ENCODE results near the gene ZNF135.

The ZNF135 gene

DNA sequence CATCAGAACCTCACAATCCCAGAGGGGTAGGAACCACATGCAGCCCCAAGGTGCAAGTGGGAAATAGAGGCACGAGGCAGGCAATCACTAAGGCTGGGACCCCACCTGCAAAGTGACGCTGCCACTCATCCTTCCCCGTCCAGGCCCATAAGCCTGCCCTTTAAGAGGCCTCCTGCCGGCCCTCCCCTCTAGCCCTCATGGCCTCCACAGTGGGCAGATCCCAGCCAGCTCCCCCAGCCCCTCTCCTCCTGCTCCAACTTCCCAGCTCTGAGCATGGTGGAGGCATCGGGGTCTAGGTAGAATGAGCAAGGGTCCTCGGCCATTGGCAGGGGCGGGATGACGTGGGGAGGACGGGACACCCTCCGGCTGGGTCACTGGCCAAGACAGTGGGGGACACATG lies 36.2 kb downstream of the ZNF135 start:
- Mint-ChIP-seq H3K4me3 (no peak overlapping the region), H3K27ac (no peak overlapping the region), H3K4me1 (ENCODE audit: low read depth) (peaks cover 5% of the 10 kb centered on the region), H3K27me3 (ENCODE audit: low read depth) (no peaks in the 10 kb centered on the region), H3K9me3 (peaks cover 47% of the 10 kb centered on the region), H3K36me3 (ENCODE audit: low read depth) (peaks cover 12% of the 10 kb centered on the region)

GRCh38 chr19:58096884-58097283 lies 37.8 kb downstream of the ZNF135 start:
- Mint-ChIP-seq H3K27ac (no peak overlapping the region), H3K36me3 (ENCODE audit: low read depth) (peaks cover 12% of the 10 kb centered on the region), H3K27me3 (ENCODE audit: low read depth) (no peaks in the 10 kb centered on the region), H3K9me3 (peaks cover 50% of the 10 kb centered on the region), H3K4me3 (peak overlapping the region; percentile 56), H3K4me1 (ENCODE audit: low read depth) (peaks cover 5% of the 10 kb centered on the region)

DNA sequence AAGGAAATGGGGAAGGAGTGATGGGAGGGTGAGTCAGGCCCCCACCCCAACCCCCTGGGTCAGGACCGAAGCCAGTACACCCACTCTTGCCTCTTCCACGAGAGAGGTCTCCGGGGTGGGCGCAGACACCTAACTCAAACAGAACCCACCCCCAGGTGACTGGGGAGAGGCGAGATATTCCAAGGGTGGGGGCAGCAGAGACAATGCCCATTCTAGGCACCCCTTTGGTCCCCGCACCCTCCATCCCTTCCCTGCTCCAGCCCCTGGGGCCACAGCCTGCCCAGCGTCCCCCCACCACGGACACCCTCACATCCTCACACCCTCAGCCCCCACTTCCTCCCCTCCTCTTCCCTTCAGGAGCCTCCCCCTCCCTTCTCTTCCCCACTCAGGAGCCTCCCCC lies 38.3 kb downstream of the ZNF135 start:
- peaks cover 12% of the 10 kb centered on the region for H3K36me3 Mint-ChIP-seq (ENCODE audit: low read depth)
- H3K9me3 Mint-ChIP-seq = peaks cover 50% of the 10 kb centered on the region
- H3K27ac Mint-ChIP-seq = peak overlapping the region; percentile 49
- peak overlapping the region; percentile 56 for H3K4me3 Mint-ChIP-seq
- no peaks in the 10 kb centered on the region for H3K27me3 Mint-ChIP-seq (ENCODE audit: low read depth)
- H3K4me1 Mint-ChIP-seq (ENCODE audit: low read depth) = peaks cover 5% of the 10 kb centered on the region

DNA sequence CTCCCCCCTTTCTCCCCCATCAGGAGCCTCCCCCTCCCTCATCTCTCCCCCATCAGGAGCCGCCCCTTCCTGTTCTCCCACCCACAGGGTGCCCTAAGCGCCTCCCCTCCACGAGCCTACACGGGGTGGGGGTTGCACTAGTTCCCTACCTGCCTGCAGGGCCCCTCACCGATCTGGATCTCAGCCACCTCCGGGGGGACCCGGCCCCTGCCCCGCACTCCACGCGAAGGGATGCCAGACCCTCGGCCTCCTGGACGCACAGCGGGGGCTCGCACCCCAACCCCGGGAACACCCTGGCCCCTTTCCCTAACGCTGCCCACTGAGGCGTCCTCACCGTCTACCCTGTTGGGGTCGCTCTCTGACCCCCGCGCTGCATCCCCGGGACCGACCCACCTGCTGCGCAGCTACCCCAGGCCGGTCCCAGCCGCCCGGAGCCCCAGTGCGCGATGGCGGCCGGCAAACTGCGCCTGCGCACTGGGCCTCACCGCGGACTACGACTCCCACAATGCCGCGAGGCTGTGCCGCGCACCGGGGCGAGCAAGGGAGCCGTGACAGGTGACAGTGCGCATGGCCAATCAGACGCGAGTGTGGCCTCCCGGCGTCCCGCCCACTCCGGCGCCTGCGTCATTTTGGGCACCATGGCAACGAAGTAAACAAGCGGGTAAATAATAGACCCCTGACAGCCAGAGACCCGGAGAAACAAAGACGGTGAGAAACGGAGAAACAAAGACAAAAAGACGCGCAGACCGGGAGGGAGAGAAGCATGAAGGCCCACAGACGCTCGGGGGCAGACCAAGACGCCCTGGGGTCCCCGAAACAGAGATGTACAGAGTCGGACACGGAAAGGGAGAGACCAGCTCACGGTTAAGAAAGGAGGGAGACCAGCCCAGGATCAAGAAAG lies 38.9 kb downstream of the ZNF135 start, which contains the start of gene ZSCAN18:
ZSCAN18 (minus strand) TSS at position 451 of the 901 bp plus-strand sequence. CDS start 7,964 bp downstream, outside the sequence.
- peak within 1 kb of the TSS; percentile 97 for H3K27ac Mint-ChIP-seq
- peaks cover 50% of the 10 kb centered on the region for H3K9me3 Mint-ChIP-seq
- H3K27me3 Mint-ChIP-seq (ENCODE audit: low read depth) = no peaks in the 10 kb centered on the region
- H3K4me1 Mint-ChIP-seq (ENCODE audit: low read depth) = peaks cover 5% of the 10 kb centered on the region
- H3K36me3 Mint-ChIP-seq (ENCODE audit: low read depth) = peaks cover 12% of the 10 kb centered on the region
- peak within 1 kb of the TSS; percentile 90 for H3K4me3 Mint-ChIP-seq

GRCh38 chr19:58098682-58098998 lies 39.6 kb downstream of the ZNF135 start:
- H3K9me3 Mint-ChIP-seq = peaks cover 50% of the 10 kb centered on the region
- H3K4me1 Mint-ChIP-seq (ENCODE audit: low read depth) = peaks cover 5% of the 10 kb centered on the region
- H3K27me3 Mint-ChIP-seq (ENCODE audit: low read depth) = no peaks in the 10 kb centered on the region
- peak overlapping the region; percentile 90 for H3K4me3 Mint-ChIP-seq
- H3K27ac Mint-ChIP-seq = peak overlapping the region; percentile 97
- peaks cover 8% of the 10 kb centered on the region for H3K36me3 Mint-ChIP-seq (ENCODE audit: low read depth)

- peaks cover 63% of the 10 kb centered on the region for H3K9me3 Mint-ChIP-seq
- no peaks in the 10 kb centered on the region for H3K4me1 Mint-ChIP-seq (ENCODE audit: low read depth)
- H3K27me3 Mint-ChIP-seq (ENCODE audit: low read depth) = no peaks in the 10 kb centered on the region
- H3K4me3 Mint-ChIP-seq = no peak overlapping the region
- H3K27ac Mint-ChIP-seq = no peak overlapping the region
- peaks cover 3% of the 10 kb centered on the region for H3K36me3 Mint-ChIP-seq (ENCODE audit: low read depth)
Measured at GRCh38 chr19:58107778-58108545, 48.9 kb downstream of the ZNF135 start.

GRCh38 chr19:58108546-58108817 lies 49.4 kb downstream of the ZNF135 start:
- H3K4me3 Mint-ChIP-seq = no peak overlapping the region
- H3K27me3 Mint-ChIP-seq (ENCODE audit: low read depth) = no peaks in the 10 kb centered on the region
- H3K36me3 Mint-ChIP-seq (ENCODE audit: low read depth) = peaks cover 3% of the 10 kb centered on the region
- H3K27ac Mint-ChIP-seq = no peak overlapping the region
- peaks cover 63% of the 10 kb centered on the region for H3K9me3 Mint-ChIP-seq
- H3K4me1 Mint-ChIP-seq (ENCODE audit: low read depth) = no peaks in the 10 kb centered on the region

- no peak overlapping the region for H3K27ac Mint-ChIP-seq
- no peak overlapping the region for H3K4me3 Mint-ChIP-seq
- H3K36me3 Mint-ChIP-seq (ENCODE audit: low read depth) = peaks cover 1% of the 10 kb centered on the region
- peaks cover 75% of the 10 kb centered on the region for H3K9me3 Mint-ChIP-seq
- no peaks in the 10 kb centered on the region for H3K4me1 Mint-ChIP-seq (ENCODE audit: low read depth)
- no peaks in the 10 kb centered on the region for H3K27me3 Mint-ChIP-seq (ENCODE audit: low read depth)
Measured at GRCh38 chr19:58117841-58118575, 58.9 kb downstream of the ZNF135 start.

GRCh38 chr19:58118979-58119733 lies 60.1 kb downstream of the ZNF135 start:
- H3K9me3 Mint-ChIP-seq = peaks cover 80% of the 10 kb centered on the region
- no peak overlapping the region for H3K27ac Mint-ChIP-seq
- H3K4me3 Mint-ChIP-seq = no peak overlapping the region
- no peaks in the 10 kb centered on the region for H3K27me3 Mint-ChIP-seq (ENCODE audit: low read depth)
- no peaks in the 10 kb centered on the region for H3K4me1 Mint-ChIP-seq (ENCODE audit: low read depth)
- H3K36me3 Mint-ChIP-seq (ENCODE audit: low read depth) = peaks cover 1% of the 10 kb centered on the region
